HEK293 (cell line): Measurements from ENCODE around the gene CDH23.

Experiments used
- CTCF ChIA-PET: fragments of 350-600 bp; formaldehyde crosslinking; extraction: SDS; loops from one replicate; lab custom pipeline; 2021; ENCODE audit warnings: antibody characterized with exemption; lab: Yijun Ruan, JAX
- POLR2A ChIA-PET: fragments of 300-600 bp; formaldehyde crosslinking; extraction: SDS; loops from one replicate; lab custom pipeline; 2020; ENCODE audit warnings: antibody characterized with exemption, inconsistent platforms; lab: Yijun Ruan, JAX
- H3K27ac ChIP-seq: fragments of 200-500 bp; sonication (Bioruptor generic); 2 replicates; pipeline ENCODE4 v1.5.1; 2014; ENCODE audit warnings: low read depth, low read length, control low read depth, inconsistent platforms; ENCODE audit errors: extremely low read depth
- H3K36me3 ChIP-seq, 2 experiments: fragments of 200-500 bp in 1 of 2; sonication (Bioruptor generic) in 1 of 2; 1 replicate in 1 of 2; 2 replicates in 1 of 2; pipeline ENCODE4 v1.5.1; 2014 to 2017; ENCODE audit warnings: inconsistent platforms in 2 of 2, low read length in 2 of 2; ENCODE audit not compliant: control insufficient read depth in 2 of 2, insufficient read depth in 1 of 2
- H3K4me1 ChIP-seq: fragments of 200-500 bp; sonication (Bioruptor generic); 2 replicates; pipeline ENCODE4 v1.5.1; 2014; ENCODE audit warnings: mild to moderate bottlenecking, low read length, inconsistent platforms; ENCODE audit not compliant: control insufficient read depth, insufficient read depth
- H3K4me3 ChIP-seq: 2 replicates; pipeline ENCODE4 v1.5.1; 2011; ENCODE audit warnings: low read depth, mild to moderate bottlenecking, control low read depth, low read length, moderate library complexity
- H3K9me3 ChIP-seq: fragments of 200-500 bp; sonication (Bioruptor generic); 2 replicates; pipeline ENCODE4 v1.5.1; 2014; ENCODE audit warnings: low read depth, low read length, inconsistent platforms; ENCODE audit not compliant: control insufficient read depth, insufficient read depth
- EGR2 ChIP-seq: fragments of 450-650 bp; formaldehyde crosslinking; IDR thresholded peaks from 2 replicates; pipeline ENCODE4 v1.5.1; 2016; ENCODE audit warnings: low read depth, missing biosample characterization, missing genetic modification characterization
- IKZF3 ChIP-seq: fragments of 450-650 bp; IDR thresholded peaks from 2 replicates; pipeline ENCODE4 v1.5.0; 2018; ENCODE audit warnings: missing biosample characterization, mild to moderate bottlenecking, missing genetic modification characterization, moderate library complexity
- SCRT2 ChIP-seq: fragments of 450-650 bp; formaldehyde crosslinking; IDR thresholded peaks from 2 replicates; pipeline ENCODE4 v1.5.1; 2016; ENCODE audit warnings: missing biosample characterization, missing genetic modification characterization
- WT1 ChIP-seq: fragments of 450-650 bp; formaldehyde crosslinking; IDR thresholded peaks from 2 replicates; pipeline ENCODE4 v1.5.1; 2016; ENCODE audit warnings: missing biosample characterization, missing genetic modification characterization
- ZBTB8A ChIP-seq: fragments of 450-650 bp; formaldehyde crosslinking; IDR thresholded peaks from 2 replicates; pipeline ENCODE4 v1.5.1; 2016; ENCODE audit warnings: missing biosample characterization, missing genetic modification characterization
- ZNF112 ChIP-seq: fragments of 450-650 bp; formaldehyde crosslinking; IDR thresholded peaks from 2 replicates; pipeline ENCODE4 v1.5.0; 2017; ENCODE audit warnings: missing biosample characterization, missing genetic modification characterization
- ZNF155 ChIP-seq: fragments of 450-650 bp; formaldehyde crosslinking; IDR thresholded peaks from 2 replicates; pipeline ENCODE4 v1.5.1; 2016; ENCODE audit warnings: missing biosample characterization, missing genetic modification characterization
- ZNF2 ChIP-seq: fragments of 450-650 bp; formaldehyde crosslinking; IDR thresholded peaks from 2 replicates; pipeline ENCODE4 v1.5.1; 2016; ENCODE audit warnings: missing biosample characterization, missing genetic modification characterization
- ZNF214 ChIP-seq: fragments of 450-650 bp; formaldehyde crosslinking; IDR thresholded peaks from 2 replicates; pipeline ENCODE4 v1.5.1; 2017; ENCODE audit warnings: missing biosample characterization, mild to moderate bottlenecking, missing genetic modification characterization, borderline replicate concordance
- ZNF24 ChIP-seq: fragments of 450-650 bp; formaldehyde crosslinking; IDR thresholded peaks from 2 replicates; pipeline ENCODE4 v1.5.1; 2016; ENCODE audit warnings: missing biosample characterization, missing genetic modification characterization
- ZNF274 ChIP-seq, 2 experiments: fragments of 200-500 bp in 1 of 2; fragments of 450-650 bp in 1 of 2; sonication (Bioruptor generic) in 1 of 2; formaldehyde crosslinking in 1 of 2; IDR thresholded peaks; 2 replicates each; pipeline versions ENCODE4 v1.5.1 to v1.6.1; 2014 to 2016; ENCODE audit warnings: borderline replicate concordance in 1 of 2, inconsistent platforms in 1 of 2, low read length in 1 of 2, missing biosample characterization in 1 of 2, missing genetic modification characterization in 1 of 2
- ZNF701 ChIP-seq: fragments of 450-650 bp; formaldehyde crosslinking; IDR thresholded peaks from 2 replicates; pipeline ENCODE4 v1.5.1; 2016; ENCODE audit warnings: missing biosample characterization, missing genetic modification characterization
- ZNF791 ChIP-seq: fragments of 450-650 bp; formaldehyde crosslinking; IDR thresholded peaks from 2 replicates; pipeline ENCODE4 v1.5.1; 2016; ENCODE audit warnings: missing biosample characterization, missing genetic modification characterization
- TF ChIP-seq, protein P1 (sequence below): fragments of 450-650 bp; formaldehyde crosslinking; IDR thresholded peaks from 2 replicates; pipeline ENCODE4 v1.5.1; 2016; ENCODE audit warnings: missing biosample characterization, missing genetic modification characterization
- TF ChIP-seq, protein P2 (sequence below): fragments of 450-650 bp; formaldehyde crosslinking; IDR thresholded peaks from 2 replicates; pipeline ENCODE4 v1.5.1; 2016; ENCODE audit warnings: missing biosample characterization, missing genetic modification characterization, low read depth
- TF ChIP-seq, protein P3 (sequence below): fragments of 450-650 bp; formaldehyde crosslinking; IDR thresholded peaks from 2 replicates; pipeline ENCODE4 v1.5.1; 2017; ENCODE audit warnings: missing biosample characterization, missing genetic modification characterization
- TF ChIP-seq, protein P4 (sequence below): fragments of 450-650 bp; IDR thresholded peaks from 2 replicates; pipeline ENCODE4 v1.5.1; 2018; ENCODE audit warnings: missing biosample characterization, mild to moderate bottlenecking, missing genetic modification characterization
- TF ChIP-seq, protein P5 (sequence below): fragments of 450-650 bp; formaldehyde crosslinking; IDR thresholded peaks from 2 replicates; pipeline ENCODE4 v1.5.1; 2016; ENCODE audit warnings: missing biosample characterization, missing genetic modification characterization
- TF ChIP-seq, protein P6 (sequence below): fragments of 450-650 bp; formaldehyde crosslinking; IDR thresholded peaks from 2 replicates; pipeline ENCODE4 v1.5.1; 2017; ENCODE audit warnings: missing biosample characterization, missing genetic modification characterization

The CDH23 gene

DNA sequence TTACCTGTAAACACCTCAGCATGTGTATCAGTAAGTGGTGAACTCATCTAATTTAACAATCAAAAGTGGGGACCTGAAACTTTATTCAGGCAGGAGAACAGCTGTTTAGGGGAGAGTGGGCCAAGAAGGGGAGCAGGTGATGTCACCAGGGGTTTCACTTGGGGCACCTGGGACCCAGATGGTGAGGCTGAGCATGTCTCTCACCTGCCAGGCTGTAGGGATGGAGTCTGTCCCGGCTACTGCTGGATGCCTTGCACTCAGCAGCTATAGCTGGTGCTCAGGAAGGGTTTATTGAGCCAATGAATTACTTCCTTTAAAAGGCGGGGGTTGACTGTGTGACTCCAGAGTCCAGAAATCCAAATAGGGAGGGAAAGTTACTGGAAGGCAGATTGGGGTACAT, 23.0 kb downstream of the CDH23 start:
- no peaks in the 10 kb centered on the region for H3K4me1 ChIP-seq
- no peaks in the 10 kb centered on the region for H3K9me3 ChIP-seq
- H3K4me3 ChIP-seq = no peak overlapping the region
- no peak overlapping the region for H3K27ac ChIP-seq
- no peaks in the 10 kb centered on the region for H3K36me3 ChIP-seq
- CTCF ChIA-PET = no interaction called here
- POLR2A ChIA-PET = no interaction called here
- TF ChIP-seq ZNF214 (tag by site-specific recombination) (no peak), ZNF112 (tag by site-specific recombination) (no peak), SCRT2 (no peak), WT1 (no peak), EGR2 (no peak), ZNF2 (tag by site-specific recombination) (no peak), IKZF3 (tag by site-specific recombination) (no peak), ZNF24 (tag by site-specific recombination) (no peak), ZNF274 (IDR thresholded peaks at IDR 0.05; ENCODE audit: low read length) (no peak), ZNF274 (tag by site-specific recombination; IDR thresholded peaks at IDR 0.05; ENCODE audit: borderline replicate concordance) (no peak), ZNF155 (tag by site-specific recombination) (no peak), ZNF701 (no peak), ZNF791 (tag by site-specific recombination) (no peak), ZBTB8A (tag by site-specific recombination) (no peak)
- TF ChIP-seq, protein P1, sequence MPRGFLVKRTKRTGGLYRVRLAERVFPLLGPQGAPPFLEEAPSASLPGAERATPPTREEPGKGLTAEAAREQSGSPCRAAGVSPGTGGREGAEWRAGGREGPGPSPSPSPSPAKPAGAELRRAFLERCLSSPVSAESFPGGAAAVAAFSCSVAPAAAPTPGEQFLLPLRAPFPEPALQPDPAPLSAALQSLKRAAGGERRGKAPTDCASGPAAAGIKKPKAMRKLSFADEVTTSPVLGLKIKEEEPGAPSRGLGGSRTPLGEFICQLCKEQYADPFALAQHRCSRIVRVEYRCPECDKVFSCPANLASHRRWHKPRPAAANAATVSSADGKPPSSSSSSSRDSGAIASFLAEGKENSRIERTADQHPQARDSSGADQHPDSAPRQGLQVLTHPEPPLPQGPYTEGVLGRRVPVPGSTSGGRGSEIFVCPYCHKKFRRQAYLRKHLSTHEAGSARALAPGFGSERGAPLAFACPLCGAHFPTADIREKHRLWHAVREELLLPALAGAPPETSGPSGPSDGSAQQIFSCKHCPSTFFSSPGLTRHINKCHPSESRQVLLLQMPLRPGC (tag by site-specific recombination) = no peak
- TF ChIP-seq, protein P2, sequence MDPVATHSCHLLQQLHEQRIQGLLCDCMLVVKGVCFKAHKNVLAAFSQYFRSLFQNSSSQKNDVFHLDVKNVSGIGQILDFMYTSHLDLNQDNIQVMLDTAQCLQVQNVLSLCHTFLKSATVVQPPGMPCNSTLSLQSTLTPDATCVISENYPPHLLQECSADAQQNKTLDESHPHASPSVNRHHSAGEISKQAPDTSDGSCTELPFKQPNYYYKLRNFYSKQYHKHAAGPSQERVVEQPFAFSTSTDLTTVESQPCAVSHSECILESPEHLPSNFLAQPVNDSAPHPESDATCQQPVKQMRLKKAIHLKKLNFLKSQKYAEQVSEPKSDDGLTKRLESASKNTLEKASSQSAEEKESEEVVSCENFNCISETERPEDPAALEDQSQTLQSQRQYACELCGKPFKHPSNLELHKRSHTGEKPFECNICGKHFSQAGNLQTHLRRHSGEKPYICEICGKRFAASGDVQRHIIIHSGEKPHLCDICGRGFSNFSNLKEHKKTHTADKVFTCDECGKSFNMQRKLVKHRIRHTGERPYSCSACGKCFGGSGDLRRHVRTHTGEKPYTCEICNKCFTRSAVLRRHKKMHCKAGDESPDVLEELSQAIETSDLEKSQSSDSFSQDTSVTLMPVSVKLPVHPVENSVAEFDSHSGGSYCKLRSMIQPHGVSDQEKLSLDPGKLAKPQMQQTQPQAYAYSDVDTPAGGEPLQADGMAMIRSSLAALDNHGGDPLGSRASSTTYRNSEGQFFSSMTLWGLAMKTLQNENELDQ (tag by site-specific recombination) = no peak
- TF ChIP-seq, protein P3, sequence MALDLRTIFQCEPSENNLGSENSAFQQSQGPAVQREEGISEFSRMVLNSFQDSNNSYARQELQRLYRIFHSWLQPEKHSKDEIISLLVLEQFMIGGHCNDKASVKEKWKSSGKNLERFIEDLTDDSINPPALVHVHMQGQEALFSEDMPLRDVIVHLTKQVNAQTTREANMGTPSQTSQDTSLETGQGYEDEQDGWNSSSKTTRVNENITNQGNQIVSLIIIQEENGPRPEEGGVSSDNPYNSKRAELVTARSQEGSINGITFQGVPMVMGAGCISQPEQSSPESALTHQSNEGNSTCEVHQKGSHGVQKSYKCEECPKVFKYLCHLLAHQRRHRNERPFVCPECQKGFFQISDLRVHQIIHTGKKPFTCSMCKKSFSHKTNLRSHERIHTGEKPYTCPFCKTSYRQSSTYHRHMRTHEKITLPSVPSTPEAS = no peak
- TF ChIP-seq, protein P4, sequence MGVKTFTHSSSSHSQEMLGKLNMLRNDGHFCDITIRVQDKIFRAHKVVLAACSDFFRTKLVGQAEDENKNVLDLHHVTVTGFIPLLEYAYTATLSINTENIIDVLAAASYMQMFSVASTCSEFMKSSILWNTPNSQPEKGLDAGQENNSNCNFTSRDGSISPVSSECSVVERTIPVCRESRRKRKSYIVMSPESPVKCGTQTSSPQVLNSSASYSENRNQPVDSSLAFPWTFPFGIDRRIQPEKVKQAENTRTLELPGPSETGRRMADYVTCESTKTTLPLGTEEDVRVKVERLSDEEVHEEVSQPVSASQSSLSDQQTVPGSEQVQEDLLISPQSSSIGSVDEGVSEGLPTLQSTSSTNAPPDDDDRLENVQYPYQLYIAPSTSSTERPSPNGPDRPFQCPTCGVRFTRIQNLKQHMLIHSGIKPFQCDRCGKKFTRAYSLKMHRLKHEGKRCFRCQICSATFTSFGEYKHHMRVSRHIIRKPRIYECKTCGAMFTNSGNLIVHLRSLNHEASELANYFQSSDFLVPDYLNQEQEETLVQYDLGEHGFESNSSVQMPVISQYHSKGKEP (tag by site-specific recombination) = no peak
- TF ChIP-seq, protein P5, sequence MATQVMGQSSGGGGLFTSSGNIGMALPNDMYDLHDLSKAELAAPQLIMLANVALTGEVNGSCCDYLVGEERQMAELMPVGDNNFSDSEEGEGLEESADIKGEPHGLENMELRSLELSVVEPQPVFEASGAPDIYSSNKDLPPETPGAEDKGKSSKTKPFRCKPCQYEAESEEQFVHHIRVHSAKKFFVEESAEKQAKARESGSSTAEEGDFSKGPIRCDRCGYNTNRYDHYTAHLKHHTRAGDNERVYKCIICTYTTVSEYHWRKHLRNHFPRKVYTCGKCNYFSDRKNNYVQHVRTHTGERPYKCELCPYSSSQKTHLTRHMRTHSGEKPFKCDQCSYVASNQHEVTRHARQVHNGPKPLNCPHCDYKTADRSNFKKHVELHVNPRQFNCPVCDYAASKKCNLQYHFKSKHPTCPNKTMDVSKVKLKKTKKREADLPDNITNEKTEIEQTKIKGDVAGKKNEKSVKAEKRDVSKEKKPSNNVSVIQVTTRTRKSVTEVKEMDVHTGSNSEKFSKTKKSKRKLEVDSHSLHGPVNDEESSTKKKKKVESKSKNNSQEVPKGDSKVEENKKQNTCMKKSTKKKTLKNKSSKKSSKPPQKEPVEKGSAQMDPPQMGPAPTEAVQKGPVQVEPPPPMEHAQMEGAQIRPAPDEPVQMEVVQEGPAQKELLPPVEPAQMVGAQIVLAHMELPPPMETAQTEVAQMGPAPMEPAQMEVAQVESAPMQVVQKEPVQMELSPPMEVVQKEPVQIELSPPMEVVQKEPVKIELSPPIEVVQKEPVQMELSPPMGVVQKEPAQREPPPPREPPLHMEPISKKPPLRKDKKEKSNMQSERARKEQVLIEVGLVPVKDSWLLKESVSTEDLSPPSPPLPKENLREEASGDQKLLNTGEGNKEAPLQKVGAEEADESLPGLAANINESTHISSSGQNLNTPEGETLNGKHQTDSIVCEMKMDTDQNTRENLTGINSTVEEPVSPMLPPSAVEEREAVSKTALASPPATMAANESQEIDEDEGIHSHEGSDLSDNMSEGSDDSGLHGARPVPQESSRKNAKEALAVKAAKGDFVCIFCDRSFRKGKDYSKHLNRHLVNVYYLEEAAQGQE (tag by site-specific recombination) = no peak
- TF ChIP-seq, protein P6, sequence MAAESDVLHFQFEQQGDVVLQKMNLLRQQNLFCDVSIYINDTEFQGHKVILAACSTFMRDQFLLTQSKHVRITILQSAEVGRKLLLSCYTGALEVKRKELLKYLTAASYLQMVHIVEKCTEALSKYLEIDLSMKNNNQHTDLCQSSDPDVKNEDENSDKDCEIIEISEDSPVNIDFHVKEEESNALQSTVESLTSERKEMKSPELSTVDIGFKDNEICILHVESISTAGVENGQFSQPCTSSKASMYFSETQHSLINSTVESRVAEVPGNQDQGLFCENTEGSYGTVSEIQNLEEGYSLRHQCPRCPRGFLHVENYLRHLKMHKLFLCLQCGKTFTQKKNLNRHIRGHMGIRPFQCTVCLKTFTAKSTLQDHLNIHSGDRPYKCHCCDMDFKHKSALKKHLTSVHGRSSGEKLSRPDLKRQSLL = no peak
